ENCODE measurements around the gene INAVA. TPM values are rescaled to one million over a fixed set of nuclear protein-coding genes. Genes with fewer than 3 reads are reported as not detected.

Gene INAVA
- total and polyA plus RNA-seq, 10 of the 15 experiments (the other 5 are each of a cell fraction or from before 2014, with no cell fraction given) = 3.6 to 15.4 (median 9.5) TPM

DNA sequence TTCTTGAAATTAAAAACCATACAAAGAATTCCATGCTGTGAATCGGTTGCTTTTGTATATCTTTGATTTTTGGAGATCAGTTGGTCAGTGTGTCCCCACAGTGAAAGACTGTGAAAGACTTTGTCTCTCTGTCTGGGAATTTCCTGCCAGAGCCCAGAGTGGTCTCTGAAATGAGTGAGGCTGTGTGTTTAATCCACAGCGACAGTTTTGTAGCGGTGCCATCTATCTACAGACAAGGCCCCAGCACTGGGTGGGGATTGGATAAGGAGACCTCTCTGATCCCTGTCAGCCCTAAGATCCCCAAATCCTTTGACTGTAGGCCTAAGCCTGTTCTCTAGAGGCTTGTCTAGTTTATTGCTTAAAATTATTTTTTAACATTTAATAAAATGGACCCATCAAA, 11.6 kb upstream of the INAVA start:
- intact Hi-C loops (cut with micrococcal nuclease; ENCODE audit: unreplicated experiment) (no loop called here), in situ Hi-C loops (cut with MboI) (no loop called here)
- DNase-seq (ENCODE audit: low read depth, low spot score) = no peak
- Histone ChIP-seq H3K9me3 (replicated peaks; ENCODE audit: control insufficient read depth, insufficient read depth, low read length) (no peaks in the 10 kb centered on the region), H3K4me3 (no peak overlapping the region), H3K27ac (ENCODE audit: control insufficient read depth, insufficient read depth) (no peak overlapping the region), H4K20me1 (ENCODE audit: control insufficient read depth, insufficient read depth) (no peaks in the 10 kb centered on the region), H3K9ac (ENCODE audit: control insufficient read depth, insufficient read depth, low read length) (no peak overlapping the region), H3K4me2 (ENCODE audit: control insufficient read depth, insufficient read depth) (no peak overlapping the region), H2AFZ (ENCODE audit: control insufficient read depth, low read depth, low read length) (no peak overlapping the region), H3K27me3 (replicated peaks in 1 of 2; ENCODE audit: control insufficient read depth in 2 of 2, insufficient read depth in 2 of 2, low read length in 1 of 2) (no peaks in the 10 kb centered on the region), H3K36me3 (ENCODE audit: control insufficient read depth in 2 of 2, insufficient read depth in 2 of 2, low read length in 1 of 2) (no peaks in the 10 kb centered on the region), H3K79me2 (ENCODE audit: control insufficient read depth, insufficient read depth, low read length) (no peaks in the 10 kb centered on the region), H3K4me1 (ENCODE audit: control insufficient read depth, insufficient read depth, low read length) (peaks cover 29% of the 10 kb centered on the region)
- SMC1A ChIA-PET (ENCODE audit: uncharacterized antibody, unreplicated experiment) = interaction anchor here (9.4 kb wide), 1 partner anchor 19 kb away, joined by 208 read pairs; no protein-coding TSS in a partner anchor
- FAIRE-seq = no peak
- RAD21 ChIA-PET (ENCODE audit: unreplicated experiment) = interaction anchor here (1.5 to 2.2 kb wide), 2 partner anchors 13 to 88 kb away, joined by 4 to 10 read pairs; no protein-coding TSS in a partner anchor
- no TSS peak for BruUV-seq (replicated peaks)
- no peak for ATAC-seq
- POLR2A ChIA-PET = interaction anchor here (0.6 kb wide), 2 partner anchors 10 to 16 kb away, joined by 3 to 9 read pairs; no protein-coding TSS in a partner anchor
- CTCF ChIA-PET = interaction anchor here (7.7 kb wide), 1 partner anchor 18 kb away, joined by 73 read pairs; no protein-coding TSS in a partner anchor
- 98% methylated on average over 3 of the region's 3 CpGs for WGBS (ENCODE audit: insufficient coverage, insufficient replicate concordance, low lambda C conversion rate, missing lambda C conversion rate)
- TF ChIP-seq, protein P1, sequence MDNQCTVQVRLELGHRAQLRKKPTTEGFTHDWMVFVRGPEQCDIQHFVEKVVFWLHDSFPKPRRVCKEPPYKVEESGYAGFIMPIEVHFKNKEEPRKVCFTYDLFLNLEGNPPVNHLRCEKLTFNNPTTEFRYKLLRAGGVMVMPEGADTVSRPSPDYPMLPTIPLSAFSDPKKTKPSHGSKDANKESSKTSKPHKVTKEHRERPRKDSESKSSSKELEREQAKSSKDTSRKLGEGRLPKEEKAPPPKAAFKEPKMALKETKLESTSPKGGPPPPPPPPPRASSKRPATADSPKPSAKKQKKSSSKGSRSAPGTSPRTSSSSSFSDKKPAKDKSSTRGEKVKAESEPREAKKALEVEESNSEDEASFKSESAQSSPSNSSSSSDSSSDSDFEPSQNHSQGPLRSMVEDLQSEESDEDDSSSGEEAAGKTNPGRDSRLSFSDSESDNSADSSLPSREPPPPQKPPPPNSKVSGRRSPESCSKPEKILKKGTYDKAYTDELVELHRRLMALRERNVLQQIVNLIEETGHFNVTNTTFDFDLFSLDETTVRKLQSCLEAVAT (IDR thresholded peaks at IDR 0.05) = peak; percentile 80
- no peak for TF ChIP-seq RB1 (IDR thresholded peaks at IDR 0.05; ENCODE audit: borderline replicate concordance)
- no peak for TF ChIP-seq TCF7 (IDR thresholded peaks at IDR 0.05; ENCODE audit: borderline replicate concordance)

Data from GM12878 (cell line).